Measurements from ENCODE around the gene MESP1. TPM values are rescaled to one million over a fixed set of nuclear protein-coding genes. Genes with fewer than 3 reads are reported as not detected.
"Not testable (repeated sequence)": the region's sequence is repeated elsewhere in the genome, so short reads cannot be mapped to it uniquely, and the experiment has no call there.

Gene MESP1
- total RNA-seq, 1 experiment from 2014 or later, result not detected

DNA sequence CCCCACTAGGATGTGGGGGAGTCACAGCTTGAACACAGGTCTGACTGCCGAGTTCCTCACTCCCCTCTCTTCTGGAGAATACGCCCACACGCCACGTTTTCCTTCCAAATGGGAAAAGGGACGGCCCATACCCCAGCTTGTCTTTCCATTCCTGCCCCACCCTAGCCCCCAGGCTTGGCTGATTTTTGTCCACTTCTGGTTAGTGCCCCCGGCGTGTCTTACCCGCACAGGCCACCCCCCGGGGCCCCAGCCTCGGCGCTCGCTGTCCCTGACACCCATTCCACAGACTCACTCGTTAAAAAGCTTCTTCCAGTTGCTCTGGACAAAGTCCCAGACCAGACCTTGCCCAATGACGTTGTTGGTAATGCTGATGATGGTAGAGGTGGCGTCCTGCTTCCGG, 39.6 kb upstream of the MESP1 start:
- no peak overlapping the region for H3K27ac ChIP-seq (ENCODE audit: low read length)
- no peaks in the 10 kb centered on the region for H3K9me3 ChIP-seq (ENCODE audit: low read length)
- no peak overlapping the region for H3K4me2 ChIP-seq (ENCODE audit: low read depth, low read length, poor library complexity, severe bottlenecking)
- H3K36me3 ChIP-seq (ENCODE audit: insufficient read depth, low read length), result no peaks in the 10 kb centered on the region
- no peaks in the 10 kb centered on the region for H3K4me1 ChIP-seq (ENCODE audit: low read length)
- no peak overlapping the region for H2AFZ ChIP-seq (ENCODE audit: low read length)
- H3K4me3 ChIP-seq (ENCODE audit: low read length), result no peak overlapping the region
- no peaks in the 10 kb centered on the region for H4K20me1 ChIP-seq (ENCODE audit: insufficient read depth, low read depth, low read length)
- H3K9ac ChIP-seq (ENCODE audit: low read length), result no peak overlapping the region
- DNase-seq, result no peak
- no peaks in the 10 kb centered on the region for H3K79me2 ChIP-seq (ENCODE audit: low read length)
- no peaks in the 10 kb centered on the region for H3K9me2 ChIP-seq (replicated peaks; ENCODE audit: insufficient read depth, low read length)
- no peaks in the 10 kb centered on the region for H3K27me3 ChIP-seq (ENCODE audit: low read length)

DNA sequence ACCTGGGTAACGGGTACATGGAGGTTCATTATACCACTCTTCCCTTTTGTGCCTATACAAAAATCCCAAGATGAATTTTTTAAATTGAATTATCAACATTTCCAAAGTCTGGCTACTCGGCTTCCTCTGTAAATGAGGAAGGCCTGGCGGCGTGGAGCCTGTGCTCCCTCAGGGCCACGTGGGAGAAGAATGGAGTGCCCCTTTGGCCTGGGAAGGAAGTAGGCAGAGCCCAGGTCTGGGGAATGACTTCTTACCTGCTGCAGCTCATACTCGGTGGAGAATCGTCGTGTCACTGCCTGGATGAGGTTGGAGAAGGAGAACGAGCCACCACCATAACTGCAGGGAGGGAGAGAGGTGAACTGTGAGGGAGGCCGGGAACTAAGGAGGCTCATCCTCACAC, 39.2 kb upstream of the MESP1 start:
- Histone ChIP-seq H3K36me3 (ENCODE audit: insufficient read depth, low read length) (no peaks in the 10 kb centered on the region), H3K79me2 (ENCODE audit: low read length) (no peaks in the 10 kb centered on the region), H3K9ac (ENCODE audit: low read length) (no peak overlapping the region), H2AFZ (ENCODE audit: low read length) (no peak overlapping the region), H3K27me3 (ENCODE audit: low read length) (no peaks in the 10 kb centered on the region), H4K20me1 (ENCODE audit: insufficient read depth, low read depth, low read length) (no peaks in the 10 kb centered on the region), H3K4me2 (ENCODE audit: low read depth, low read length, poor library complexity, severe bottlenecking) (no peak overlapping the region), H3K4me3 (ENCODE audit: low read length) (no peak overlapping the region), H3K9me3 (ENCODE audit: low read length) (no peaks in the 10 kb centered on the region), H3K4me1 (ENCODE audit: low read length) (no peaks in the 10 kb centered on the region), H3K27ac (ENCODE audit: low read length) (no peak overlapping the region), H3K9me2 (replicated peaks; ENCODE audit: insufficient read depth, low read length) (no peaks in the 10 kb centered on the region)
- no peak for DNase-seq

DNA sequence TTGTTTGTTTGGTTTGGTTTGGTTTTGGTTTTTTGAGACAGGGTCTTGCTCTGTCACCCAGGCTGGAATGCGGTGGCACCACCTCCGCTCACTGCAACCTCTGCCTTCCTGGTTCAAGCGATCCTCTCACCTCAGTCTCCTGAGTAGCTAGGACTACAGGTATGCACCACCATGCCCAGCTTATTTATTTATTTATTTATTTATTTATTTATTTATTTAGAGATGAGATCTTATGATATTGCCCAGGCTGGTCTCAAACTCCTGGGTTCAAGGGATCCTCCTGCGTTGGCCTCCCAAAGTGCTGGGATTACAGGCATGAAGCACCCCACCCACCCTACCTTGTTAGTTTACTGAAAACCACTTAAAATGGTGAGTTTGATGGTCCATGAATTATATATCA, 37.5 kb upstream of the MESP1 start:
- not testable (repeated sequence) for H3K4me3 ChIP-seq (ENCODE audit: low read length); H3K79me2 ChIP-seq (ENCODE audit: low read length); H3K4me1 ChIP-seq (ENCODE audit: low read length); H3K9me3 ChIP-seq (ENCODE audit: low read length); H3K4me2 ChIP-seq (ENCODE audit: low read depth, low read length, poor library complexity, severe bottlenecking); H3K27me3 ChIP-seq (ENCODE audit: low read length); DNase-seq; H4K20me1 ChIP-seq (ENCODE audit: insufficient read depth, low read depth, low read length); H2AFZ ChIP-seq (ENCODE audit: low read length); H3K36me3 ChIP-seq (ENCODE audit: insufficient read depth, low read length); H3K27ac ChIP-seq (ENCODE audit: low read length); H3K9me2 ChIP-seq (replicated peaks; ENCODE audit: insufficient read depth, low read length); H3K9ac ChIP-seq (ENCODE audit: low read length)

DNA sequence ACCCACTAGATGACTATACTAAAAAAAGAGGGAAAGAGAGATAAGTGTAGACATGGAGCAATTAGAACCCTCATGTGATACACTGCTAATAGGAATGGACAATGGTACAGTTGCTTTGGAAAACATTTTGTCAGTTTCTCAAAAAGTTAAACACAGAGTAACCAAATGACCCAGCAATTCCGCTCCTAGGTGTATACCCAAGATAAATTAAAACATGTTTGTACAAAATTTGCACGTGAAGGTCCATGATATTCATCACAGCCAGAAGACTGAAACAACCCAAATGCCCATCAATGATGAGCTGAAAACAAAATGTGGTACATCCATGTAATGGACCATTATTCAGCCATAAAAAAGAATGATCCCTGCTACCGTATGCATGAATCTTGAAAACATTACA, 36.9 kb upstream of the MESP1 start:
- Histone ChIP-seq H3K4me1 (ENCODE audit: low read length) (no peaks in the 10 kb centered on the region), H3K79me2 (ENCODE audit: low read length) (no peaks in the 10 kb centered on the region), H3K4me3 (ENCODE audit: low read length) (no peak overlapping the region), H3K4me2 (ENCODE audit: low read depth, low read length, poor library complexity, severe bottlenecking) (no peak overlapping the region), H3K9ac (ENCODE audit: low read length) (no peak overlapping the region), H3K36me3 (ENCODE audit: insufficient read depth, low read length) (no peaks in the 10 kb centered on the region), H3K9me2 (replicated peaks; ENCODE audit: insufficient read depth, low read length) (no peaks in the 10 kb centered on the region), H3K27ac (ENCODE audit: low read length) (no peak overlapping the region), H2AFZ (ENCODE audit: low read length) (no peak overlapping the region), H3K27me3 (ENCODE audit: low read length) (no peaks in the 10 kb centered on the region), H4K20me1 (ENCODE audit: insufficient read depth, low read depth, low read length) (no peaks in the 10 kb centered on the region), H3K9me3 (ENCODE audit: low read length) (no peaks in the 10 kb centered on the region)
- no peak for DNase-seq

DNA sequence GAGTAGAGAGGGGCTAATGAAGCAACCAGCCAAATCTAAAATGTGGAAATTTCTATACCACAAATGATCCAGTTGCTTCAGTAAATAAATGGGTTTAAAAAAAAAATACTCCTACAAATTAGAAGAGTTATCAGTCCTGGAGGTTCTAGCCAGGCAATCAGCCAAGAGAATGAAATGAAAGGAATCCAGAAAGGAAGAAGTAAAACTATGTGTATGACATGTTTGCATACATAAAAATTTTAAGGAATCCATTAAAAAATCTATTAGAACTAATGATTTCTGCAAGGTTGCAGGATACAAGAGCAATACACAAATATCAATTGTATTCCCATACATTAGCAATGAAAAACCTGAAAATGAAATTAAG, 34.7 kb upstream of the MESP1 start:
- no peaks in the 10 kb centered on the region for H3K9me2 ChIP-seq (replicated peaks; ENCODE audit: insufficient read depth, low read length)
- H3K27ac ChIP-seq (ENCODE audit: low read length), result no peak overlapping the region
- no peaks in the 10 kb centered on the region for H4K20me1 ChIP-seq (ENCODE audit: insufficient read depth, low read depth, low read length)
- no peaks in the 10 kb centered on the region for H3K36me3 ChIP-seq (ENCODE audit: insufficient read depth, low read length)
- no peaks in the 10 kb centered on the region for H3K27me3 ChIP-seq (ENCODE audit: low read length)
- H3K4me2 ChIP-seq (ENCODE audit: low read depth, low read length, poor library complexity, severe bottlenecking), result no peak overlapping the region
- H3K4me3 ChIP-seq (ENCODE audit: low read length), result no peak overlapping the region
- H3K9me3 ChIP-seq (ENCODE audit: low read length), result no peaks in the 10 kb centered on the region
- no peak for DNase-seq
- H3K79me2 ChIP-seq (ENCODE audit: low read length), result no peaks in the 10 kb centered on the region
- H2AFZ ChIP-seq (ENCODE audit: low read length), result no peak overlapping the region
- H3K4me1 ChIP-seq (ENCODE audit: low read length), result no peaks in the 10 kb centered on the region
- H3K9ac ChIP-seq (ENCODE audit: low read length), result no peak overlapping the region

DNA sequence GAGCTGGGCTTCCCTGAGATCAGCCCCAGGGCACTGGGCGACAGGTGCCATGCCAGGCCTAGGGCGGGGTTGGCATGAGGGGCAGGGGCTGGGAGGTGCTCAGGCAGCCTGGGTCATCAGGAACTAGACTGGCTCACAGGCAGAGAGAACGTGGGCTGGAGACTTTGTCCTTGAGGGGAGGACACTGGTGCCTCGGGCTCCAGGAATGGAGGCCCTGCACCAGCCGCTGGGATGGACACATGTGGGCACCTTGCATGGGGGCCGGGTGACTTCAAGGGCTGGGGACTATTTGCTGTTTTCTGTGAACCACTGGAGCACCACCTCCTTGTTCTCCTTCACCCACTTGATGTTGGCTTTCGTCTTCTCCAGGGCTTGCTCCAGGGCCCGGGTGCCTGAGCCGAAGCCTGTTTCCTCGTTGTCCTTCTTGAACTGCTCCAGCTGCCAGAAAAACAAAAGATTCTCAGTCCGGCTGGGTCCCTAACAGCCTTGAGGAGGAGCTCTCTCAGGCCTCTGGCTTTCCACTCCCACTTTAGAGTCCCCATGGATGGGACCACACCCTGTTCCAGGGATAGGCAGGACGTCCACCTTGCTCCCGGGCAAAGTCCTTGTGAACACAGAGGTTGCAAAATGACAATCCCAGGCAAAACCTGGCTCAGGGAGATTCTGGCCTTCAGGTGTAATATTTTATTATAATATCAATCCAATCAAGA, 34.2 kb upstream of the MESP1 start:
- Histone ChIP-seq H3K27me3 (ENCODE audit: low read length) (no peaks in the 10 kb centered on the region), H3K27ac (ENCODE audit: low read length) (no peak overlapping the region), H3K79me2 (ENCODE audit: low read length) (no peaks in the 10 kb centered on the region), H3K36me3 (ENCODE audit: insufficient read depth, low read length) (no peaks in the 10 kb centered on the region), H4K20me1 (ENCODE audit: insufficient read depth, low read depth, low read length) (no peaks in the 10 kb centered on the region), H2AFZ (ENCODE audit: low read length) (no peak overlapping the region), H3K4me1 (ENCODE audit: low read length) (no peaks in the 10 kb centered on the region), H3K9ac (ENCODE audit: low read length) (no peak overlapping the region), H3K9me2 (replicated peaks; ENCODE audit: insufficient read depth, low read length) (no peaks in the 10 kb centered on the region), H3K4me3 (ENCODE audit: low read length) (no peak overlapping the region), H3K4me2 (ENCODE audit: low read depth, low read length, poor library complexity, severe bottlenecking) (no peak overlapping the region), H3K9me3 (ENCODE audit: low read length) (no peaks in the 10 kb centered on the region)
- DNase-seq, result no peak

DNA sequence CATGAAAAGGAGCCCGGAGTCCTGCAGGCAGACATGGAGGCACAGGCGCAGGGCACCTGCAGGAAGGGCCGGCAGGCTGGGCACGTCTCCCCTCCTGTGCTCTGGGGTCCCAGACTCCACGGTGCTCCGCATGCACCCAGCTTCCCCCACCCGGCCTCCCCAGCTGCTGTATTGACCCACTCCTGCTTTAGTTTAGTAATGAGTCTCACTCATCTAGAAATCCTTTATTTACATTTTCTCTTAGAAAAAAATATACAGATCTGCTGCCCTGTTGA, 33.6 kb upstream of the MESP1 start:
- Histone ChIP-seq H3K9me2 (replicated peaks; ENCODE audit: insufficient read depth, low read length) (no peaks in the 10 kb centered on the region), H3K36me3 (ENCODE audit: insufficient read depth, low read length) (no peaks in the 10 kb centered on the region), H3K4me1 (ENCODE audit: low read length) (no peaks in the 10 kb centered on the region), H3K4me2 (ENCODE audit: low read depth, low read length, poor library complexity, severe bottlenecking) (no peak overlapping the region), H3K27me3 (ENCODE audit: low read length) (no peaks in the 10 kb centered on the region), H2AFZ (ENCODE audit: low read length) (no peak overlapping the region), H3K27ac (ENCODE audit: low read length) (no peak overlapping the region), H3K79me2 (ENCODE audit: low read length) (no peaks in the 10 kb centered on the region), H3K4me3 (ENCODE audit: low read length) (no peak overlapping the region), H4K20me1 (ENCODE audit: insufficient read depth, low read depth, low read length) (no peaks in the 10 kb centered on the region), H3K9ac (ENCODE audit: low read length) (no peak overlapping the region), H3K9me3 (ENCODE audit: low read length) (no peaks in the 10 kb centered on the region)
- no peak for DNase-seq

DNA sequence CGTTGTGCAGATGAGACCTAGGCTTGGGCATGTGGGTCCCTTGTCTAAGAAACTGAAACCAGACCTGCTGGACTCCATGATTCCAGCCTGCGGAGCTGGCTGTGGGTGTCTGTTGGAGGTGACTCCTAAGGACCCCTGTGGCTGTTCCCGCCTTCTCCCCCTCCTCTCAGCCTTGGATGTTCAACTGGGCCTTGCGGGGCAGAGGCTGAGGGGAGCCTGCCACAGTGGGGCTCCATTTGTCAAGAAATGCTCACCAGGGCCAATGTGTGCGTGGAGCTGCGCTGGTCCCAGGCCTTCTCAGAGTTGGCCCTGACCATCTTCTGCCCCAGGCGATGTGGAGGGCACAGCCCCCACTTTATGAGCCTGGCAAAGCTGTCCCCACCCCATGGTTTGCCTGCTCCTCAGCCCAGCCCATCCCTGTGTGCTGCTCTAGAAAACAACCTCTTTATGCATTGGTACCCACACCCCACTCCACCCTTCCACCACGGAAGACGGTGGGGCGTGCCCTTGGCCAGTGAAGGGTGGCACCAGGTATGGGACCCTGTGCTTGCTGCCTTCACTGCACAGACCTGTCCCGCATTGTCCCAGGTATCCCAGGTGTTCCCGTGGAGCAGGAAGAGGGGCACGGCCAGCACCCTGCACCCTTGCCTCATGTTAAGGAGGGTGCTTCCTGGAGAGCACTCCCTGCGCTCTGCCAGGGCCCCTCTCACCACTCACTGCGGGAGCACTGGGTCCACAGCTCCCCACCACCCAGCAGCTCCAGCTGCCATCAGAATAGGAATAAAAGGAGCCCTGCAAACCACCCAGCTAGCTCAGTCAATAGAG, 33.0 kb upstream of the MESP1 start:
- no peaks in the 10 kb centered on the region for H3K9me2 ChIP-seq (replicated peaks; ENCODE audit: insufficient read depth, low read length)
- no peak overlapping the region for H3K27ac ChIP-seq (ENCODE audit: low read length)
- no peak overlapping the region for H3K9ac ChIP-seq (ENCODE audit: low read length)
- H2AFZ ChIP-seq (ENCODE audit: low read length), result no peak overlapping the region
- DNase-seq, result no peak
- H3K36me3 ChIP-seq (ENCODE audit: insufficient read depth, low read length), result no peaks in the 10 kb centered on the region
- H4K20me1 ChIP-seq (ENCODE audit: insufficient read depth, low read depth, low read length), result no peaks in the 10 kb centered on the region
- no peak overlapping the region for H3K4me3 ChIP-seq (ENCODE audit: low read length)
- H3K79me2 ChIP-seq (ENCODE audit: low read length), result no peaks in the 10 kb centered on the region
- H3K4me1 ChIP-seq (ENCODE audit: low read length), result no peaks in the 10 kb centered on the region
- H3K9me3 ChIP-seq (ENCODE audit: low read length), result no peaks in the 10 kb centered on the region
- H3K4me2 ChIP-seq (ENCODE audit: low read depth, low read length, poor library complexity, severe bottlenecking), result no peak overlapping the region
- no peaks in the 10 kb centered on the region for H3K27me3 ChIP-seq (ENCODE audit: low read length)

Data from Karpas-422 (cell line).